OCI-LY3 (cell line): Measurements from ENCODE around the gene FLCN.

Experiments
- CTCF ChIP-seq: fragments of 200-600, 300-600 bp; sonication (generic); IDR thresholded peaks from 2 replicates; pipeline ENCODE4 v1.5.1; 2014; ENCODE audit warnings: antibody characterized with exemption, low read length, low read depth
- EZH2phosphoT487 ChIP-seq: fragments of 200-600 bp; shearing (Covaris generic); IDR thresholded peaks from 2 replicates; pipeline ENCODE4 v1.6.1; 2018; ENCODE audit warnings: antibody characterized with exemption, mixed run types, low read depth

GRCh38 chr17:17166446-17166845 is 70.5 kb downstream of the FLCN start:
- TF ChIP-seq CTCF (no peak), EZH2phosphoT487 (no peak)
